HG02852 (cell line): Measurements from ENCODE around the gene MED27.

ENCODE experiments used
- ATAC-seq: cut with Tn5 transposase; IDR thresholded peaks from one replicate; pipeline ENCODE4 v1.9.1; 2021; ENCODE audit warnings: mild to moderate bottlenecking, moderate library complexity; ENCODE audit not compliant: unreplicated experiment

Gene MED27

DNA sequence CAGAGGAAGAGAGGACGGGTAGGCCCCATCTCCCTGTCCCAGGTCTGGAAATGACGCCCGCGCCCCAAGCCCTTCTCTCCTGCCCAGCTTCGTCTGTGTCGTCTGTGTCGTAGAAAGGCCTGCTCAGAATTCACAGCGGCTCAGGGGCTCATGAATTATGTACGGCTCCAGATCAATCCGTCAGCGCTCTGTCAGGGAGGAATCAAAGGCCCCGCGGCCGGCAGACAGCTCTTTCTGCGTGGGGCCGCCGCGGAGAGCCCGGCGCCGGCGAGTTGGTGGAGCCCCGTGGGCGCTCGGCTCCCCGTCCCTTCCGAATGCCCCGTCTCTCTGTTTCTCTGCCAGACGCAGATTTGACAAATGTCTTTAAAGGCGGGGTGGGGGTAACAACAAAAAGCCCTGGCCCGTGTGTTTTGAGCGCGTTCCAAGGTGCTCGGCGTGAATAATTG, 255.9 kb downstream of the MED27 start:
- ATAC-seq = no peak

DNA sequence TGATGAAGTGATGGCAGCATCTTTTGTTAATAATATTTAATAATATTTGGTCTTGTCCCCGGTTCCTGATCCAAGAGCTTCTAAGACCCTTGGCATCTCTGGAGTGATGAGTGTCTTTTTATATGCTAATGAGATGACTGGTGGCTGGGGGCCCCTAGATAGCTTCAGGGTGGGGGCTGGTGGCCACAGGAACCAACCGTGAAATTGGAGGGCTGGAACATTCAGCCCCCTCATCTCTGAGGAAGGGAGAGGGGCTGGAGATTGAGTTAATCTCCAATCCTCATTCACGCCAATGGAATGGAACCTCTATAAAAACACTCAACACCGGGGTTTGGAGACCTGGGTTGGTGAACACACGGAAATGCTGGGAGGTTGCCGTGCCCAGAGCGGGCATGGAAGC, 261.6 kb downstream of the MED27 start:
- ATAC-seq = no peak

DNA sequence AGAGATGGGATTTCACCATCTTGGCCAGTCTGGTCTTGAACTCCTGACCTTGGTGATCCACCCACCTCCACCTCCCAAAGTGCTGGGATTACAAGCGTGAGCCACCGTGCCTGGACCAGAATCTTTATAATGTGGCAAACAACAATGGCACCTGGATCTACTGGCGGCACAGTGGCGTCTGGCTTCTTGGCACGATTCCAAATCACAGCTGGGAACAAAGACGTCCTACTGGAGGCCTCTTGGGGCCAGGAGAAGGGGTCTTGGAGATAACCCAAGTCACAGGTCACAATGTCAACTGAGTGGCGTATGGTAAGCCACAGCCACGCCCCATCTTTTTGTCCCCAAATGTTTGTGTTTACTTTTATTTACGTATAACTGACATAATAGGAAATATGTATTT, 262.0 kb downstream of the MED27 start:
- no peak for ATAC-seq

DNA sequence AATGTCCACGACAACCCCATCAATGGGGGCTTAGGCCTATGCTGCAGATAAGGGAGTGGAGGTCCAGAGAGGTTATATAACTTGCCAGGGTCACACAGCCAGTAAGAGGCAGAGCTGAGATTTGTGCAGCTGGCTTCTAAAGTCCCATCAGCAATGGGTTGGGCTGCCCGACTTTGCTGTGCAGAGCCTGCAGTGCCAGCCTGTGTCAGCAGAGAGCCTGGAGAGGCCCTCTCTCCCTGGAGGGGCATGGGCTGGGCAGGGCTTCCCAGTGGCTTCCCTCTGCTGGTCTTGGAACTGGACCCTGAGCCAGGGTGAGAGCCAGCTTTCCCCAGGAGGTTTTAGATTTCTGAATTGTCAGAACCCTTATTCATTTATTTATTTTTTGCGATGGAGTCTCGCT, 262.6 kb downstream of the MED27 start:
- ATAC-seq = no peak

DNA sequence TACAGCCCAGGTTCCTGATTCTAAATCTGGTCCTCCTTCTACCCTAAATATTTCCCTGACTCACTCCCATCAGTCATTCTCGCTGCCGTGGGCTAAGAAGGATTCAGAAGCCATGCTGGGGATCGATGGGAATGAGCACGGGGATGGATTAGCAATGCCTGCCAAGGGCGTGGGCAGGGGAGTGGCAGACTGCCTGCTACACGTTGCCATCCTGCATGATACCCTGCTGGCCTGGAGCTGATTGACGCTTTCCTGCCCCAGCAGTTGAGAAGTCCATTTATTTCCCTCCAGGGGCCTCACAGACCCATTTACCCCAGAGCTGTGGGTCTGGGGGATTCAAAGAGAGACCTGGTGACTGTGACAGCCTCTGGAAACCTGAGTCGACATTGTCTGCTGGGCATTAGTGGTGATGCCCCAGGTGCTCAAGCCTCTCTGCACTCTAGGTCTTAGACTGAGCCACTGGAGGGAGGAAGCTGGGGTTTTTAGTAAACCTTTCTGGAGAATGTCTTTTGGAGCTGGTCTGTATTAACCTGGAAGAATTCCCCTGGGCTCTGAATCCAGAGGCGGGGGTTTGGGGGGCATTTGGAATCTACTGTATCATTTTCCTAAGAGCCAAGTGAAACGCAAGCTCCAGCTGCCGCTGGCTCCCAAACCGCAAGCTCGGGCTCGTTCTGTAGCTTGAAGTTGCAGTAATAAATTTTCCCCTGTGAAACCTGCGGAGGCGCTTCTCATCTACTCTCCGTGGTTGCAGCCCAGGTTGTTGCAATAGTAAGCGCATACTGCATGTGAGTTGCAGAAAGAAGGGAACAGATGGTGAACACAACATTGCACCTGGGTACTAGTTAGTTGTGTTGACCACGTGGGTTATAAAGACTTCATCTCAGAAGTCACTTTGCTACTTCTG, 263.4 kb downstream of the MED27 start:
- no peak for ATAC-seq

DNA sequence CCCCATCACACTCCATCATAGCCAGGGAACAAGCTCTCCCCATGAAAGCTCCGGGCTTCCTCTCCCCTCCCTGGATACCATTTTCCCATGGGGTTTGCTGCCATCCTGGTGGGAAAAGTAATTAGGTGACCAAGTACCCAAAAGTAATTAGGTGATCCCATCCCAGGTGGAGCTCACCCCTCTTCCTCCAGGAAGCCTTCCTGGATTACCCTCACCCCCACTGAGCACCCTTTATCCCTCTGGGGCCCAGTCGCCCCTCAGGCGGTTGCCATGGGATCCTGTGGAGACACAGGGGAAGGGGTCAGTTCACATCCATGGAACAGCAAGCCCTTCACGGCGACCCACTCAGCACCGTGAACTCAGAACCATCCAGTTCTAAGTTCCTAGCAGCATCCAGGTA, 265.0 kb downstream of the MED27 start:
- ATAC-seq = no peak

DNA sequence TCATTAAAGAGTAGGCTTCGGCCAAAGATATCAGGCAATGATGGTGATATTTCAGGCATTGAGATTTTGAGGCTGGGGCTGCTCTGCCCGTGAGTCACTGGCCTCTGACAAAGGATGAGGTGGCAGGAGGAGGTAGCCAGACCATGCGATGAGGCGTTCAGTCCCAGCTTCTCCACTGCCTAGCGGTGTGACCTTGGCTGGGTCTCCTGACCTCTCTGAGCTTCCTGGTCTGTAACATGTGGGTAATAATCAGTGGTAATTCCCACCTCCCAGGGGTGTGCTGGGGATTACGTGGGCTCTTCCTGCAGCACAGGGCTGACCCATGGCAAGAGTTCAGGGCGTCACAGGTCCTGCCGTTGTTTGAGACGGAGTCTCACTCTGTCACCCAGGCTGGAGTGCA, 266.6 kb downstream of the MED27 start:
- no peak for ATAC-seq

DNA sequence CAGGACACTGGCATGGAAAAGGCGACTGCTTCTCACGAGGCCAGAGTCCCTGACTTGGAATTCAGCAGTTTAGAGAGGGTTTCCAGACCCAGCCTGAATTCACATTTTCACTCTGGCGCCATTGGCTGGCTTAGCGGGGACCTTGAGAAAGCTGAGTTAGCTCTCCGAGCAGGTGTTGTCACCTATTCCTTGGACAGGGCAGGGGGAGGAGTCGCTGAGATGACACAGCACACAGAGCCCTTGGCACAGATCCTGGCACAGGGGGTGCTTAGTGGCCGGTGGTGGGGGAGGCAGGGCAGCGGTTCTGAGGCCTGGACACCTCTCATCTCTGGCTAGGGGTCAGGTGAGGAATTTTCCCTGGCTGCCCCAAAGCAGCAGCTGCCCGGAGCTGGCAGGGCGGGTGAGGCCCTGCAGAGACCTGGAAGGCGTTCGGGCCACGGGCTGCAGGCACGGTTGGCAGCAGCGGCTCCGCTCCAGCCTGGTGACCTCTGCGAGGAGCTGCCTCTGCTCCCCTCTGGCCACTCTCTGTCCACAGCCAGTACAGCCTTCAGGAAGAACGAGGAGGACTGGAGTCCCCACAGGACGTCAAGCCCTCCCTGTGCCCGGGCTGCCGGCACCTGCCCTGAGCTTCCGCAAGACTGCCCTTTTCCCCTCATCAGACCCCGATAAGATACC, 267.4 kb downstream of the MED27 start:
- no peak for ATAC-seq

DNA sequence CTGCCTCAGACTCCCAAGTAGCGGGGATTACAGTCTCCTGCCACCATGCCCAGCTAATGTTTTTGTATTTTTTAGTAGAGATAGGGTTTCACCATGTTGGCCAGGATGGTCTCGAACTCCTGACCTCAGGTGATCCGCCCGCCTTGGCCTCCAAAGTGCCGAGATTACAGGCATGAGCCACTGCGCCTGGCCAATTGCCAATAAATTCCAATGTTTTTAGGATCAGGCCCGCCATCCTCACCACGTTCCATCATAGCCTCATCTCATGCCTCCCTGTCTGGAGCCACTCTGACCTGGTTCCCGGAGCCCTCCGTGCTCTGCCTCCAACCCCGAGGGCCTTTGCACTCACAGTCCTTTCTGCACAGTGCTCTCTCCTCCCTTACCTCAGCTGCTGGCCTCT, 268.3 kb downstream of the MED27 start:
- ATAC-seq = no peak

DNA sequence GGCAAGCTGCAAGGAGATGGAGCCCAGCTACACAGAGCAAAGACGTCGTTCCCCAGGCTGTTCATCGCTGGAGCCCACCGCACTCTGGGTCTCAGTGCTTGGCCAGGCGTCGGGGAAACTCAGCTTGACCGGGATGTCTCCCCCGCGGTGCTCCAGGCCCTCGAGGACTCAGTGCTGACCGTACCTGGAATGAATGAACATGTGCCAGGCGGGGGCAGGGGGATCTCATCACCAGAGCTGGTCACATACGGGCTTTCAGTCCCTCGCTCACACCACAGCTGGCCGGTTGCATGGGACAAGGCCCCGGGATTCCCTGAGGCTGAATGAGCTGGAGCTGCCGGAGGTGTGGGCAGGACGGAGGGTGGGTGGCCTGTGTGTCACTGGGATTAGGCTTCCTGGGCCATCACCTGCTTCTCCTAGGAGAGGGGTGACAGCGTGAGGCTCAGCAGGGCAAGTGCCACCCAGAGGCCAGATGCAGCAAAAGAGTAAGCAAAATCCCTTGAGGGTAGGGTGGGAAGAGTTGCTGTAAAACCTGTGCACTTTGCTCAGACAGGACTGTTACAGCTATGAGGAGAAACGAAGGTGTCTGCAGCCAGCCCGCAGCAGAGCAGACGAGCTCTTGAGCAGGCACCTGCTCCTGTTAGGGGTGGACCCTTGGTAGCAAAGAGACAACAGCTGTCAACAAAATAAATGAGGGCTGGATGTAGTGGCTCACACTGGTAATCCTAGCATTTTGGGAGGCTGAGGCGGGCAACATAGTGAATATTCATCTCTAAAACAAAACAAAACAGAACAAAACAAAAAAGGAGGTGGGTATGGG, 269.1 kb downstream of the MED27 start:
- ATAC-seq = no peak
